Stimulated activated CD8-positive, alpha-beta memory T cell treated with anti-CD3 and anti-CD28 coated beads, Interleukin-2, amount 100 ng/mL, for 1 hour (primary cell): Measurements from ENCODE around the gene NAB1.

Source experiments
- DNase-seq, 2 donors: peaks; one replicate each; pipeline ENCODE4 v3.0.0-alpha.2; 2020; ENCODE audit warnings: low read depth in 2 of 2

Gene NAB1

GRCh38 chr2:190637903-190638618 lies 10.8 kb upstream of the NAB1 start:
- no peak for DNase-seq

DNA sequence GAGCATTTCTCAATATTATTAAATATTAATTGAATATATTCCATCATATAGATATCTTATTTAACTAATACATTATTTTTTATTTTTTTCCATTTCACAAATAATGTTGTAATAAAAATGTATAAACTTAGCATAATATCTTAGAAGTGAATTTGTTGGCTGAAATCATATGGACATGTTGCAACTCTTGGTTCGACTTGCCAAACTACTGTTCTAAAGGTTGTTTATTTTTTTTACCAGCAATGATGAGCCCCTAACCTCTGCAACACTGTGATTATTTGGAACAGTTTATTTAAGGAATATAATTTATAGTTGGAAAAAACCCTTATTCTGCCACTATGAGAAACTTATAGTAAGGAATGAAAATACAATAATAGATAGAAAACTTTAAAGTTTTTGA lies 8.8 kb upstream of the NAB1 start:
- DNase-seq = no peak

DNA sequence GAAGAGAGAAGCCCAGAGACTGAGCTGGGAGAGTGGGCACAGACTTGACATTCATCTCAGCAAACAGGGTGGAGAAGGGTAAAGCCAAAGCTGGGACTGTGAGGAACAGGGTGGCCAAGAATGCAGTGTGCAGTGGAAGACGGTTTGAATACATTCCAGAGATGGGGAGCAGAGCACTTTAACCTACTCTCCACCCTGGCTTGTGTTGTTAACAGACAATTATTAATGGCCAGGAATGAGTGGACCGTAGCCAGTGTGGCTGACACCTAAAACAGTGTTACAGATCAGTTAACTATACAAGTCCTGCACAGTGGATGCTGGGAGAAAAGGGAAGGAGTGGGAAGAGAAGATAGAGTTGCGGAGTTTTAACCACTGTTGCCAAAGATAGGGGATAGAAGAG lies 7.4 kb upstream of the NAB1 start:
- no peak for DNase-seq

GRCh38 chr2:190646780-190647522 lies 1.9 kb upstream of the NAB1 start:
- DNase-seq = no peak

GRCh38 chr2:190648289-190649034 lies 421 bp upstream of the NAB1 start:
- peak; percentile 80 to 88 for DNase-seq

- no peak for DNase-seq
Measured at GRCh38 chr2:190649798-190650390, 1.0 kb downstream of the NAB1 start.

DNA sequence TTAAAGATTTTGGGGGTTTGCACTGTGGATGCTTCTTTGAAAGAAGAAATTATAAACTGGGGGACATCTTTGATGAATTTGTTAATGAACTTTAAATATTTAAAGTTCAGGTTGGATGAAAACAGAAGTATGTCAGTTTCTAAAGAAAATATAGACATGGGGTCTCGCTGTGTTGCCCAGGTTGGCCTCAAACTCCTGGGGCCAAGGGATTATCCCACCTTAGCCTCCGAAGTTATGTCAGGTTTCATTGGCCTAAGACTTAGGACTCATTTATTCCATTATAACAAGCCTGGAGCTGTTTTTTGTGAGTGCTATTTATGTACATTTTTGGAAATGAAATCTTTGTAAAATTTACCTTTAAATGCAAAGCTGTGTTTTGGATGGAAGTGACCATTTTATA lies 2.5 kb downstream of the NAB1 start:
- no peak for DNase-seq

GRCh38 chr2:190653231-190653630 lies 4.3 kb downstream of the NAB1 start:
- DNase-seq = no peak

DNA sequence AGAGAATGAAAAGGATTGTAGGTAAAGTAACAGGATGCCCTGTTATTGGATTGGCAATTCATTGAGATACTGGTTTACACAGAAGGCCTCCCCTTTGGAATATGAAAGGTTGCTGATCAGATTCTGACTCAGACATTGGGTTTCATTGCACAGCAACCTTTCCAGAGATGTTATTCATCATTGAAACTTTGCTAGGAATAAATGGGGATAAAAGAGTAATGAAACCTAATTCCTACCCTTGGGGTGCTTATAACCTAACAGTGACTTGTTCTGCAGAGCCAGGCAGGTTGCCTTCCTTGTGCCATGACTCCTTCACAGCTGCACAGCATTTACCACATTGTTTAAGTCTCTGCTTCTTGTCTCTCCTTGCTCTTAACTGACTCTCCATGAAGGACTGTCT lies 5.0 kb downstream of the NAB1 start:
- no peak for DNase-seq

GRCh38 chr2:190655113-190655512 lies 6.2 kb downstream of the NAB1 start:
- no peak for DNase-seq

GRCh38 chr2:190655570-190655969 lies 6.7 kb downstream of the NAB1 start:
- no peak for DNase-seq

DNA sequence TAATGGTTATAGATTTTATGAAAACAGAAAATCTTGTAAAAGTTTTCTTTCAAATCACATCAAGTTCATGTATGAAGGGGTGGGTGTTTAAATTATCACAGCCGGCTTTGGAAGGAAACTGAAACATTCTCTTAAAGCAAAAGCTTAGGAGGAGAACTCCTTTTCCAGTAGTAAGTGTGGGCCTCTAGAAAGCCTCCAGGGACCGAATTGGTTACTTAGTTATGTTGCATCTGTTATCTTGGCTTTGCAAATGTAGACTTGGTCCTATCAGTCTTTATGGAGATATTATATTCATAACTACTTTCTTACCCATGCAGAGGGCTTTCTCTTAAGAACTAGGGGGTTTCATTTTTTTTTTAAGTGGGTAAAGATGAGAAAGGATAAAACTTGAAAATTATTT lies 7.4 kb downstream of the NAB1 start:
- no peak for DNase-seq

DNA sequence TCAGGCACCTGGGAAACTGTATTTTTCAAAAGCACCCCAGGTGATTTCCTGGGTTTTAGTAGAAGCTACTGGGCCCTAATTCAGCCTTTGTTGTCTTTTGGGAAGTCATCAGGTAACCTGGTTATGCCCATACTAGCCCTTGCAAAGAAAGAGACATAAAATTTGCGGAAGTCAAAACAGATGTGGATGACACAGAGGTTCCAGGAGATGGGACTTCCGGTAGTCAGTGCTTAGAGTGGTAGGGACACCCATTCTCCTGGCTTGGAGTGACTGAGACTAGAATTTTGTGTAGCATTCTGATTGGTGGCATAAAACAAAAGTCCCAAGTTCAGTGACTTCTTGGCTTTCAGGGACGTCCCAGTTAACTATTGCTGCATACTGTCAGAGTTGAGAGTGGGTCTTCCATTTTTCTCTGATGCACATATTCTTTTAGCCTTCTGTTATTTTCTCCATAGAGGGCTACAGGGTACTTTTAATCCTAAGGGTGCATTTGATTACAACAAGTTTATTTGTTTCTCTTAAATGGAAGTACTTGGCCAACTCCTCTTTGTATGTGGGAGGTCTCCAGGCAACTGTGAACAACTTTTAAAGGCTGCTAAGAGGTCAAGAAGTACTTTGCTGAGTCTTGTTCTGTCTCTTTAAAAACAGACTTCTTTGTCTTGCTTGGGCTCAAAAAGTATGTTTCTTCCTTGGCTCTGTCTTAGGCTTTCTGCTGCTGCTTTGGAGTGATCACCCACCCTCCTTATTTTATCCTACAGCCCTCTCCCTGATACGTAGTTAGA lies 8.8 kb downstream of the NAB1 start:
- no peak for DNase-seq

GRCh38 chr2:190659553-190659952 lies 10.7 kb downstream of the NAB1 start:
- DNase-seq = no peak

DNA sequence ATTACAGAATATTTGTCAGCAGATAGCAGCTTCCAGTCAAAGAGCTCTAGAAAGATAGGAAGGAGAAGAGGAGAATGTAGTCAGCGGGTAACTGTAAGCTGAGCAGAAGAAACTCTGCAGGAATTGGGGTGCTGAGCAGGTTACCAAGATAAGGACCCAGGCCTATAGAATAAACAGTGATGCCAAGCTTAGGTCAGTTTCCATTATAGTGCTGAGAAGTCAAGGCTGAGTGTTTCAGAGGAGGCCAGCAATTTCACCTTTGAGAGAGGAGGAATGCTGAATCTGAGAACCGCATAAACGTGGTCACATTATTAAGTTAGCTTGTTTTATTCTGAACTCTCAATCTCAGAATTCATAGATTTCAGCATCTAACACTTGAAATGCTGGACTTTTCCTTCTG lies 13.9 kb downstream of the NAB1 start:
- no peak for DNase-seq

DNA sequence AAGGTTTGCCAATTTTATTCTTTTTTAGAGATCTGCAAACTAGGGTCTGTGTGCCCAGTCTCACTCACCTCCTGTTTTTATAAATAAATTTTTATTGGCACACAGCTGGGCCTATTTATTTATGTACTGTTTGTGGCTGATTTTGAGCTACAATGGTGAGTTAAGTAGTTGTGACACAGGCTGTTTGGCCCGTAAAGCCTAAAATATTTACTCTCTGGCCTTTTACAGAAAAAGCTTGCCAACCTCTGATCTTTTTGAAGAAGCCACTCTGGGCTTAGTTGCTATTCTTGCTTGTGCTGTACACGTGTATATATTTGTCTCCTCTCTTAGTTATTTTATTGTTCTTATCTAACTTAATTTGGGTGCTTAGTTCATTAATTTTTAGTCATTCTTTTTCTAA lies 14.5 kb downstream of the NAB1 start:
- no peak for DNase-seq

- no peak for DNase-seq
Measured at GRCh38 chr2:190663839-190664238, 15.0 kb downstream of the NAB1 start.

- DNase-seq = no peak
Measured at GRCh38 chr2:190664240-190664639, 15.4 kb downstream of the NAB1 start.

DNA sequence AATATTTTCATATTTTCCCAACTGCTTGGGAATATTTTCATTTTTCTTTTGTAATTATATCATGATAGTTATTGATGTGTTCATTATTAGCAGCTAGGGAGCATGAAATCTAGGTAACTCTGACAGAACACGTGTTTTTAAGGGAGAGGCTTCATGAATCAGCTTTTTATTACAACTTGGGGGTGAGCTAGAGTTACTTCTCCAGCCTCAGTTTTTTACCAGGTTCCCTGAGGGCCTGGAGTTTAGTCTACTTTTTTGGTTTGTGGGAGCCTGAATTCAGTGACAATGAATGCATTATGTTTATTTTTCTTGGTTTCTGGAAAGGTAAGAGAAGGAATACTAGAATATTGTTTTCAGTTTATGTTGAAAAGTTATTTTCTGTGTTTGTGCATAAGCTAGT lies 18.0 kb downstream of the NAB1 start:
- no peak for DNase-seq

DNA sequence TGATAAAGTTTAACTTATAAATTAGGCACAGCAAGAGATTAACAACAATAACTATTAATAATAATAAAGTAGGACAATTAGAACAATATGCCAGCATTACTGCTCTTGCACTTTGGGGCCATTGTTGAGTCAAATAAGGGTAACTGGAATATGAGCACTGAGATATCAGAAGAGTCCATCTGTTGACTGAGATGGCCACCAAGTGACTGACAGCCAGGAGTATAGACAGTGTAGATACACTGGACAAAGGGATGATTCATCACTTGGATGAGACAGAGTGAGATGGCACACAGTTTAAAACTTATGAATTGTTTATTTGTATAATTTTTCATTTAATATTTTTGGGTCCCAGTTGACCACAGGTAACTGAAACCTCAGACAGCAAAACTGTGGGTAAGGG lies 20.0 kb downstream of the NAB1 start:
- no peak for DNase-seq

DNA sequence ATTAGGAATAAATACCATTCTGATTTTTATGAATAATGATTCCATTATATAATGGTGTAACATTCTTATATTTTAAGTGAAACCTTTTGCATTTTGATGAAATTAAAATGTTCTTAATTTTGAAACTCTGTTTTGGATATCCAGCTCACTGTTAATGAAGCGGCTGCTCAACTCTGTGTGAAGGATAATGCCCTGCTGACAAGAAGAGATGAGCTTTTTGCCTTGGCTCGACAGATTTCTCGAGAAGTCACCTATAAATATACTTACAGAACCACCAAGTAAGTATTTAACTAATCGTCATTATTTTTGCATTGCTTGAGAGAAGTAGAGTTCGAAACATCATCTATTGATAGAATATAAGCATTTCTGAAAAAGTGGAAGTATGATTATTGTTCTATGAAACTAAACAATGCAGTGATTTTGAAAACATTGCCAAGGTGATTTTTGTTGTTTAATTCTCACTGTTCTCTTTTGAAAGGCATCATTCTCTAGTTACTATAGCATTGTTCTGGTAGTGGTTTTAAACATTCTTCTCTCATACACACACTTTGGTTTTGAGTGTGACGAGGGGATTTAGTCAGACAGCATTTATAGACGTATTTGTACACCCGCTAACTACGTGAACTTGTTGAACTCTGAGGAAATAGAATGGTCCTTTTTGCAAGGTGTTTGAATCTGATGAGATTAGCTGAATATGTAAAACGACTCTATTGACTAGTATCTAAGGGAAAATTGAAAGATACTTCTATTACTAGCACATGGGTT lies 21.5 kb downstream of the NAB1 start:
- DNase-seq = no peak
